Measurements from ENCODE around the gene SHROOM3. TPM values are rescaled to one million over a fixed set of nuclear protein-coding genes. Genes with fewer than 3 reads are reported as not detected.

SHROOM3 gene
- total RNA-seq, 2 donors from 2014 or later: 142 to 160 TPM

DNA sequence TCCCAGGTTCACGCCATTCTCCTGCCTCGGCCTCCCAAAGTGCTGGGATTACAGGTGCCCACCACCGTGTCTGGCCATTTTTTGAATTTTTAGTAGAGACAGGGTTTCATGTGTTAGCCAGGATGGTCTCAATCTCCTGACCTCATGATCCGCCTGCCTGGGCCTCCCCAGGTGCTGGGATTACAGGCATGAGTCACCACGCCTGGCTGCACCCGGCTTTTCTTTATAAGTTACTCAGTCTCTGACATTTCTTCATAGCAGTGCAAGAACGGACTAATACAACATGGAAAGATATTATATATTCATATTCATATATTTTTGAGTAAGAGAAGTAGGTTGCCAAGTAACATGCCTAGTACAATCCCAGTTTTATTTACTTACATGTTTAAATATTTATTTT is 22.9 kb downstream of the SHROOM3 start:
- intact Hi-C loops (cut with DNase I): no loop called here

DNA sequence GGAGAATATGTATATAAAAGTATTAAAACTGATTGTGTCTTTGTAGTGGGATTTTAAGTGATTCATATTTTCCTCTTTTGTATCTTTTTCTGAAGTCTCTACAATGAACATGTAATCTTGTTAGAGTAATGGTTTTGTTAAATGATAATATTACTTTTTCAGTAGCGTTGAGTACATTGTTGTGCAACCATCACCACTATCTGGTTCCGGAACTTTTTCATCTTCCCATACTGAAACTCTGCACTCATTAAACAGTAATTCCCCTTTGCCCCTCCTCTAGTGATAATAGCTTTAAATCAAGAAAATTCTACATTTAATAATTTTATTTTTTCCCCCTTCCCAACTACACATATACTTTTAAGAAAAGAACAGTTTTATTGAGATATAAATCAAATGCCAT is 23.3 kb downstream of the SHROOM3 start:
- H3K27ac ChIP-seq: no peak overlapping the region
- intact Hi-C loops (cut with DNase I): no loop called here
- no peak for TF ChIP-seq CTCF (IDR thresholded peaks at IDR 0.05)
- no peak overlapping the region for H3K9ac ChIP-seq (ENCODE audit: low read depth in 2 of 2, low read length in 2 of 2)
- H3K9me3 ChIP-seq: no peaks in the 10 kb centered on the region
- H3K4me3 ChIP-seq: no peak overlapping the region
- H3K27me3 ChIP-seq: no peaks in the 10 kb centered on the region
- H3K4me1 ChIP-seq: no peaks in the 10 kb centered on the region
- no peaks in the 10 kb centered on the region for H3K36me3 ChIP-seq
- no peak for DNase-seq

More for the DNA sequence above, 22.9 kb downstream of the SHROOM3 start:
- Histone ChIP-seq H3K9ac (ENCODE audit: low read depth in 2 of 2, low read length in 2 of 2) (no peak overlapping the region), H3K27me3 (no peaks in the 10 kb centered on the region), H3K36me3 (no peaks in the 10 kb centered on the region), H3K9me3 (no peaks in the 10 kb centered on the region), H3K4me1 (no peaks in the 10 kb centered on the region), H3K4me3 (no peak overlapping the region), H3K27ac (no peak overlapping the region)
- no peak for DNase-seq
- no peak for TF ChIP-seq CTCF (IDR thresholded peaks at IDR 0.05)

DNA sequence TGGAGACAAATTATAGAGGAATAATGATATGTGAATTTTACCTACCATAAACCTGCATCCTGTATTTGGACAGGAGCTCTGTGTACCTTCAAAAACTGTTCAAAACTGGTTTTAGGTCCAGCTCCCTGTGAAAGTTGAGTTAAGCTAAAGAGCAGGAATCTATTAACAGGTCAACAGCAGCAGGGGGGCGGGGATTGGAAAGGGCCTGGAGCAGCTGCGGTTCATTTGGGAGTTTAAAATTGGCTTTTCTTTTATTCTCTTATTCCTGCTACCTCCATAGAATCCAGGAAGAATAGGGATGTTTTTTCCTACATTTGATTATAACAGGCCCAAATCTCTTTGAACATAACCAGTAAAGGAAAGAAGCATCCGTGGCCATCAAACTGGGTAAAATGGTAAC is 23.8 kb downstream of the SHROOM3 start:
- H3K27me3 ChIP-seq: no peaks in the 10 kb centered on the region
- H3K27ac ChIP-seq: no peak overlapping the region
- no peaks in the 10 kb centered on the region for H3K36me3 ChIP-seq
- intact Hi-C loops (cut with DNase I): no loop called here
- TF ChIP-seq CTCF (IDR thresholded peaks at IDR 0.05): no peak
- H3K4me1 ChIP-seq: no peaks in the 10 kb centered on the region
- H3K4me3 ChIP-seq: no peak overlapping the region
- no peak overlapping the region for H3K9ac ChIP-seq (ENCODE audit: low read depth in 2 of 2, low read length in 2 of 2)
- H3K9me3 ChIP-seq: no peaks in the 10 kb centered on the region
- no peak for DNase-seq

GRCh38 chr4:76459291-76459723 is 24.3 kb downstream of the SHROOM3 start:
- intact Hi-C loops (cut with DNase I): no loop called here
- no peaks in the 10 kb centered on the region for H3K4me1 ChIP-seq
- DNase-seq: no peak
- no peaks in the 10 kb centered on the region for H3K36me3 ChIP-seq
- no peaks in the 10 kb centered on the region for H3K27me3 ChIP-seq
- no peak overlapping the region for H3K4me3 ChIP-seq
- H3K27ac ChIP-seq: no peak overlapping the region
- TF ChIP-seq CTCF (IDR thresholded peaks at IDR 0.05): no peak
- H3K9me3 ChIP-seq: no peaks in the 10 kb centered on the region
- no peak overlapping the region for H3K9ac ChIP-seq (ENCODE audit: low read depth in 2 of 2, low read length in 2 of 2)

- Histone ChIP-seq H3K36me3 (no peaks in the 10 kb centered on the region), H3K4me3 (no peak overlapping the region), H3K27me3 (no peaks in the 10 kb centered on the region), H3K4me1 (no peaks in the 10 kb centered on the region), H3K9me3 (no peaks in the 10 kb centered on the region), H3K27ac (no peak overlapping the region), H3K9ac (ENCODE audit: low read depth in 2 of 2, low read length in 2 of 2) (no peak overlapping the region)
- intact Hi-C loops (cut with DNase I): no loop called here
- DNase-seq: no peak
- TF ChIP-seq CTCF (IDR thresholded peaks at IDR 0.05): no peak
Observed at GRCh38 chr4:76463568-76463967, 28.5 kb downstream of the SHROOM3 start.

- TF ChIP-seq CTCF (IDR thresholded peaks at IDR 0.05): no peak
- H3K27me3 ChIP-seq: no peaks in the 10 kb centered on the region
- intact Hi-C loops (cut with DNase I): no loop called here
Observed at GRCh38 chr4:76470064-76470463, 35.0 kb downstream of the SHROOM3 start.

More at GRCh38 chr4:76470064-76470463, 35.0 kb downstream of the SHROOM3 start:
- H3K36me3 ChIP-seq: no peaks in the 10 kb centered on the region
- H3K4me1 ChIP-seq: no peaks in the 10 kb centered on the region
- H3K9me3 ChIP-seq: no peaks in the 10 kb centered on the region
- no peak overlapping the region for H3K27ac ChIP-seq
- H3K9ac ChIP-seq (ENCODE audit: low read depth in 2 of 2, low read length in 2 of 2): no peak overlapping the region
- DNase-seq: no peak
- H3K4me3 ChIP-seq: no peak overlapping the region

Data from colonic mucosa (tissue), 4 donors.